ENCODE data around the gene AP5B1.

AP5B1 gene

DNA sequence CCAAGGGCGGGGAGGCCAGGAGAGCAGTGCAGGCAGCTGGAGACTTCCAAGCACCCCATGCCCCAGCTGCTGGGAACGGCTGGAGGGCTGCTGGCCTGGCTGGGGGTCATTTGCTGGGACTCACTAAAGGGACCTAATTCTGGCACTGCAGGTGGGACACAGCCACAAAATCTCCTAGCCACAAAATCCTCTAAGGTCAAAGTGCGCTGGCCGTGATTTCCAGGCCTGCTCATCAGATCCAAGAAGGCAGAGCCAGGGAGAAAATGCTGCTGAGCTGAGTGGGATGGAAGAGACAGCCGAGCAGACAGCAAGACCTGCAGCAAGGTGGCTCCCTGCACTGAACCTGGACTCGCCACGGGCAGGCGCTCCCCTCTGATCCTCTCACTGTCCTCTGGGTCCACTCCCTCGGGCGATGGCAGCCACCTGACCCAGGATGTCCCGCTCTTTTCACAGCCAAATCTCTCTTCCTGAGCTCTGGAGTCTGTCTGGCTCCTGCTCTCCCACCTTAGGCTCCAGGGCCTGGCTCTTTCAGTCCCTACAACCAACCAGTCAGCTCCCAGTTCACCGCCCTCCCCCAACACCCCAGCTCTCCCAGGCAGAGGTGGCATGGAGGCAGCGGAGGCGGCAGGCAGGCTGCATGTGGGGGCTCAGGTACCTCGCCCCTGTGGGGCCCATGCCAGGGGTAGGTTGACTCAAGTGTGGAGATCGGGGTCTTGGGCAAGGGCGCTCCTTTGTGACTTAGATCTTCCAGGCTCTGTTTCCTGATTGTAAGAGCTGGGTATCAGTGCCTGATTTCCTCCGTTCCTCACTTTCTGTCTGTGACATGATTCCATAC is 20.6 kb upstream of the AP5B1 start:
- DNase-seq = no peak

DNA sequence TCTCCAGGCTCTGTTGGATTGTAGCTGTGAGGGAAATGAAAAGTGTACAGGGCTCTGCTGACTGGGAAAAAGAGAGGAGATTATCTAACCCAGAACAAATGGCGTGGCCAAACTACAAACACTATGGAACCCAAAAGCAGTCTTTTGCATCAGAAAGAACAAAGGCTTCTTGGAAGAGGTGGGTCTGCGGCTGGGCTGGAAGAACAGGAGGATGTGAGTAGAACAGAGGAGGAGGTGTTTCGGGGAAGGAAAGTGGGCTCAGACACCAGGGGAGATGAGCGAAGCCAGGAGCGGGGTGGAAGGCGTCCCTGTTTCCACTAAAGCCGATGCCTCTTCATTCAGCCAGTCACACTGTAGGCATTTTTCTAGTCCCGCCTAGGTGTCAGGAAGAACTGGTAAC is 18.1 kb upstream of the AP5B1 start:
- DNase-seq = no peak

DNA sequence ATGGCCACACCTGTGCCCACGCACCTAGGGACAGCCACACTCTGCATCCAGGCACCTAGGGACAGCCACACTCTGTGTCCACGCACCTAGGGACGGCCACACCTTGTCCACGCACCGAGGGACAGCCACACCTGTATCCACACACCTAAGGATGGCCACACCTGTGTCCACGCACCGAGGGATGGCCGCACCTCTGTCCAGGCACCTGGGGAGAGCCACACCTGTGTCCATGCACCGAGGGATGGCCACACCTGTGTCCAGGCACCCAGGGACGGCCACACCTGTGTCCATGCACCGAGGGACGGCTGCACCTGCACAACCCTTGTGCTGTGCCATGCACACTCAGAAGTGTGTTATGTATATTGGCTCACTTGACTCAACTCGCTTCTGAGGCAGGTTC is 16.9 kb upstream of the AP5B1 start:
- no peak for DNase-seq

DNA sequence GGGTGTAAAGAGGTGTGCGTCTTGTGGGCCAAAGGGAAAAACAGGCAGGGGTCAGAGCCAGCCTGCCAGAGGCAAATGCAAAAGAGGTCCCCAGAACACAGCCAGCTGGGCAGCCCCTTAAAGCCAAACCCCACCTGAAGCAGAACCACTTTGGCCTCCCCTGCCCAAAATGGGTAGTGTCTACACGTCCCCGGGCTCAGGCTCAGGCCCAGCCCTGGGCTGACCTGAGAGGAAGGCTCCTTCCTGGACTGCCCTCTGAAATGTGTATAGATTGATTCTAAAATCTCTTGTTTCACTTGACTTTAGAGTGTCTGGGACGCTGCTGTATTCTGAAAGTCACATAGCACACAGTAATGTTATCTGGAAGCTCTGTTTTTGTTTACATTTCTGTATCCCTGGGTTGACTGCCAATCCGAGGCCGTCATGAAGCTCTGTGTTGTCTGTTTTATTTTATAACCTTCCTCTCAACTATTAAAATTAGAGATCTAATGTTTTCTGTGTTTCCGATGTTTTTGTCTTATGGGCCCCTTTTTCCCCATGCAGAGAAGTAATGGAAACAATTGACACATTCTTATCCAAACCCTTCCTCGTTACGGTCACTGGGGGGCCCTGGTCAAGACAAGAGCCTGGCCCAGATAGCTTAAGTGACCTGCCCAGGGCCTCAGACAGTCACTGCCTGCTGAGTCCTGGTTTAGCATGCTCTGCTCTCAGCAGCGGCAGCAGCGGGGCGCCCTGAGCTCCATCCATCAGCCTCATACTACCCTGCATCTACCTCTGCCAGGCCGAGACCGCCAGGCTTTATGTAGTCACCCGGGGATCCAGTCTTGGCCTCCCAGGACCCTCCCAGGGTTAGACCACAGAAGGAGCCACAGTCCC is 16.2 kb upstream of the AP5B1 start:
- no peak for DNase-seq

DNA sequence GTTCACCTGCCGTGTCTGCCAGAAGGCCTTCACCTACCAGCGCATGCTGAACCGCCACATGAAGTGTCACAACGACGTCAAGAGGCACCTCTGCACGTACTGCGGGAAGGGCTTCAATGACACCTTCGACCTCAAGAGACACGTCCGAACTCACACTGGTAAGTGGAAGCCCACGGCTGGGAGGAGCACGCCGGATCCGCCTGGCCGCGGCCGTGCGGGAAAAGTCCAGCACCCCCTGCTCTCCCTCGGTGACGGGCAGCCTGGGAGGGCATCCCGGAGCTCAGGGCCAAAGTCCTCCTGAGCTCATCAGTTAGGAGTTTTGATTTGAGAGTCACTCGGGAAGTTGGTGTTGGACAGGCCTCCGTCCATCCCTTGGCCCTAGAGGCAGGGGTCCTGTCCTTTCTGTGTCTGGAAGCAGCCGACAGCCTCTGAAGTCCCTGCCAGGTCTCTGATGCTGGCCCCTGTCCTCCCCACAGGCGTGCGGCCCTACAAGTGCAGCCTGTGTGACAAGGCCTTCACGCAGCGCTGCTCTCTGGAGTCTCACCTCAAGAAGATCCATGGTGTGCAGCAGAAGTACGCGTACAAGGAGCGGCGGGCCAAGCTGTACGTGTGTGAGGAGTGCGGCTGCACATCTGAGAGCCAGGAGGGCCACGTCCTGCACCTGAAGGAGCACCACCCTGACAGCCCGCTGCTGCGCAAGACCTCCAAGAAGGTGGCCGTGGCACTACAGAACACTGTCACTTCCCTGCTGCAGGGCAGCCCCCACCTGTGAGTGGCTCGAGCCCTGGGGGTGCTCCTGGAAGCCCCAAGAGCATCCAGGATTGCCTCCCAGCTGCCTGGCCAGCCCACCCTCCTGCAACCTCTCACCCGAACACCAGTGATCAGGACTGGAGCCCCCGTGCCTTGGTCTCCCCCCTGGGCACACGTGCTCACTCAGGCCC is 14.1 kb upstream of the AP5B1 start:
- DNase-seq = no peak

DNA sequence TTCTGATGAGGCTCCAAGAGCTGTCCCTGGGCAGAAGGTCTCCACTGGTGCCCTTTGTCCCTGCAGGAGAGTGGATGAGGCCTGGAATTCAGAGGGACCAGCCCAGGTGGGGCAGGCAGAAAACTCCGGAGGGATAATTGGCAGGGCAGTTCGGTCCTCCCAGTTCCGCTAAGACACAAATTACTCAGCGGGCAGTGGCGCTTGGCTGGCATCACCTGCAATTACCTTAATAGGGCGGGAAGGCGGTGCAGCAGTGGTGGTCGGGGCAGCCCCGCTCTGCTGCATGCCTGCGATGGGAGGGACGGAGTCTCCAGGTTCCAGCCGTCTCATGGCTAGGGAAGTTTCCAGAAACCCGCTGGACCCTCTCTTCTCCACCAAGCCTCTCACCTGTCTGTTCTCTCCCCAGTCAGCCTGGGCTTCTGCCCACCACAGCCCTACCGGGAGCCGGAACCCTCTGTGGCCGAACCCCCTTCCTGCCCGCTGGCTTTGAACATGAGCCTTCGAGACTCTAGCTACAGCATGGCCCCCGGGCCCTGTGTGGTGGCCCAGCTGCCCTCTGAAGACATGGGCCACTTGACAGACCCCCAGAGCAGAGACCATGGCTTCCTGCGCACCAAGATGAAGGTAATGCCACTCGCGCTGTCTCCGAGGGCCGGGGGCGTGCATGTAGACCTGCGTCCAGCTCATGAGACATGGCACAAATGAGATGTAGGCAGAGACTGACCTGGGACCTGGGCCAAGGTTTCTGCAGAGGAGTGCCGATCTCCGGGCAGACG is 13.0 kb upstream of the AP5B1 start:
- DNase-seq = no peak

DNA sequence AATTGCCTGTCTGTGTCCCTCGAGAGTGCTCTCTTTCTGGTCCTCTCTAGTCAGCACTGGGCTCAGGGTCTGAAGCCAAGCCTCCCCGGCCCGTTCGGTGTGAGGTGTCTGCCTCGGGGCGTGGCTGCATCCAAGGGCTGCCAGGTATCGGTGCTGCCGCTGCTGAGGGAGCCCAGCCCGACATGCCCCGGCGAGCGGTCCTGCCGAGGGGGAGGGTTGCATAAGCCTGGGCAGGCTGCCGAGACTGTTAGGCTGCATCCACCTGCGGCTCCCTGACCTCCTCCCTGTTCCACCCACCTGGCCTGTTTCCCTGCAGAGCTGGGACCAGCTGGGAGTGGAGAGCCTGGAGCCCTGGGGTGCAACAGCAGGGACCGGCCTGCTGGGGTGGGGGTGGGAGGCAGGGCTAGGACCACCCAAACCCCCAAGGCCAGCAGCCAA is 12.4 kb upstream of the AP5B1 start:
- DNase-seq = no peak

DNA sequence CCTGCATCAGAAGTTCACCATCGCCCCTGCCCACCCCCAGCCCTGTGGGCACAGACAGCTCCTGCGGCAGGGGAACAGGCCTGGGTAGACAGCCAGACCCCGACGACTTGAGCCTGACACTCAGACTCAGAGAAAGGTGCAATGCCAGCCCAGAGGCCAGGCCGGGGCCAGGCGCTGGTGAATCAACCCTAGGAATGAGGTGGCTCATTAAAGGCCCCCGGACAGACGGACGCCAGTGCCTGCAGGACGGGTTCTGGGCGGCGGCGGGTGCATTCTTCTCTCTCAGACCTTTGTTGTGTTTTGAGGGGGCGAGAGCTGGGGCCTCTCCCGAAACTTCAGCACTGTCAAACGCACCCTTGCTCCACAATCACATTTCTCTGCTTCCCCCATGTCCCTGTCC is 11.7 kb upstream of the AP5B1 start:
- DNase-seq = no peak

DNA sequence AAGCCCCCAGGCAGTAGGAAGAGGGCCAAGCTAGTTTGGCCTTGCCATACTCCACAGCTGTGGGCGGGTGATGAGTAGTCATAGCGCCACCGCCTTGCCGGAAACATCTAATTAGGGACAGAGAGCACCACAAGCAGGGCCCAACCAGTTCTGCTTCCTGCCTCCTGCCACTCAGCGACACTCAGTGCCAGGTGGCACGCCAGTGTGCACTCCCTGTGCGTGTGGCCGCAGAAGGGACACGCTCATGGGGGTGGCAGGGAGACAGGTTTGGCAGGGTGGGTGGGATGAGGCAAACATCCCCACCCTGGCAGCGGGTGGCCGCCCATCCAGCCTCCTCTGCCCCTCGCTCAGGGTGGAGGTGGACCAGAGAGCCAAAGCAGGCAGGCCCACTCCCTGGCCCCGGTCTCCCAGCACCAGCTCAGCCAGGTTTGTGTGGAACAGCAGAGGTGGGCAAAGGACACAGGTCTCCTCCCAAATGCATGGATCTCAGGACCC is 11.0 kb upstream of the AP5B1 start:
- DNase-seq = no peak

DNA sequence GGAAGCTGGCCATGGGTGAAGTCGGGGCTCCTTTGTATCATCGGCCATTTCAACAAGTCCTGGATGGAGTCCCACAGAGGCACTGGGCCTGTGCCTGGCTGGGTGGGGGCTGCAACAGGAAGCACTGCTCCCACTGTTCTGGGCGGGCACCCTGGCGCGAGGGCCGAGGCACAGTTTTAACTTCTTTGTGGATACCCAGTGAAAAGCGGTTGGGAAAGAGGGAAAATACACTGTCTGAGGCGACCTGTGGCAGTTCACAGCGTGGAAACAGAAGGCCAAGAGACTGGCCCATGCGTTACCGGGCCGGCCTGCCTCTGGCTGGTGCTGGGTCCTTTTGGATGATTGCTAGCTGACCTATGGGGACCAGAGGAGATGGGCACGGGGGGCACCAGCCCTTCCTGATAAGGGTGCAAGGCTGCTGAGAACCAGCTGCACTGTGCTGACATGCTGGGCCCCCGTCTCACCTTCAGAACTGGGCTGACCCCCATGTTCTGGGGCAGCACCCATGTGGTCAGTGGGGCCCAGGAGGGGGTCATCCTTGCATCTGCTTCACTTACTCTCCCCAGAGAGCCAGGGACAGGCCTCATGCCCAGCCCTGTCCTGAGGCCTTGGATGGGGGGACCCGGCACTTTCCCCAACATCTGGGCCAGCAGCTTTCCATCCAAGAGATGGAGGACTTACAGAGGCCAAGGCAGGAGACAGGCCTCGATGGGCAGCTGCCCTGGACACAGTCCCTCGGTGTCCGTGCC is 10.3 kb upstream of the AP5B1 start:
- DNase-seq = no peak

DNA sequence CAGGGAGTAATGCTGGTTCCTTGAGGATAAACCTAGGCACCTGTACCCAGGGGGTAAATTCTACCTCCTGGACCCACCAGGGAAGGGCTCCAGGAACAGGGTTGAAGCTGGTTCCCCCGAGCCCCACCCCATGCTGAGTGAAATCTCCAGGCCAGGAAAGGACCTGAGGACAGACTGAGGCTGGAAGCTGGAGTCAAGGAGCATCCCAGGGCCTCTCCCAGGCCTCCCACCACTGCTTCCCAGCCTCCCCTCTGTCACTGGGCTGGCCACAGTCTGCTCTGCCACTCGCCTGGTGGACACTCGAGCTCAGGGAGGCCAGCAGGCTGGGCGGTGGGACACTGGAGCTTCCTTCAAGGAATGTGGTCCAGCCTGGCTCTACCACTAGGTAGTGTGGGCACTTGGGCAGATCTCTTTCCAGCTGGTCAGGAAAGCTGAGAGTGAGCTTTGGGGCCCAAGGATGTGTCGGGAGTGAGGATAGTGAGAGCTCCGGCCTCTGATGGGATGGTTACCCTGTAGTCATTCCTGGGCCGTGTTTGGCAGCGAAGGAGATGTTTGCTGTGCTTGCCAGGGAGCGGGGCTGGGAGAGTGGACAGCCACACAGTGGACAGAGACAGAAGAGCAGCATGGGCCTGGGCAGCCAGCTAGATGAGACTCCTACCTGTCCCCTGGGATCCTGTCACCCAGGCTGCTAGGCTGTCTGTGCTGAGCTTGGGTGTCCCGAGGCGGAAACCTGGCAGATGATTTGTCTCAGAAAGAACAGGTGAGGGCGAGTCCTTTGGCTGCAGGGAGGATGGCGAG is 9.5 kb upstream of the AP5B1 start:
- DNase-seq = no peak

DNA sequence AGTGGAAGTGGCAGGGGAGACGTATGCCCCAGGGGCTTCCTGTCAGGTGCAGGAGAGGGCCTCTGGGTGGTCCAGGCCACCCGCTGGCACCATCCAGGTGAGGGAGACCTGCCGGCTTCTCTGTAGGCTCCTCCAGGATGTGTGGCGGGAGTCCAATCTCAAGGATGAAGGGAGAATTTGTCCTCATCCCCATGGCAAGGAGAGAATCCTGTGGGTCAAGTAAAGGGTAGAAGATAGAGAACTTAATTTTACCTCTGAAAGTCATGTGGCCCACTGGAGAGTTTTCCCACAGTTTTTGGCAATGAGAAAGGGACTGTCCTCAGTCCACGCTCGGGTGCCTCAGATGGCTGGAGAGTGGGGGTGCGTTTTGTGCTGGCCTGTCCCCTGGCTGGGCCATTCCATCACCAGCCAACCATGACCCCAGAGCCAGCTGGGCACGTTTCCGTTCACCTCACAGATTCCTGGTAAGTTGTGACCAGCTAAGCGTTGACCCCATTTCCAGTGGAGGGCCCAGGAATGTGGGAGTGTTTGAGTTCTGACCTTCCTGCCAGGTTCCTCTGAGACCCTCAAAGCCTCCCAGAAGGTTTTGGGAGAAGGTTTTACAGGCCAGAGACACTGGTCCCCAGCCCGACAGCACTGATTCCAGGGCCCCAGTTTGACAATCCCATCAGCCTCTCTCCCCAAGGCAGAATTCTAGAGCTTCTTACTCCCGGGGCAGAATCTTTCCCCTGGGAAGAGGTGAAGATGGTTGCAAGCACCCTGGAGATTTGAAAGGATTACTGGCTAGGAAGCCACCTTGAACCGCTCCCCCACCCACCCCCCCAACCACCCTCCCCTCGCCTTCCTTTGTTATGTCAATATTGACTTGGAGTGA is 8.7 kb upstream of the AP5B1 start:
- no peak for DNase-seq

DNA sequence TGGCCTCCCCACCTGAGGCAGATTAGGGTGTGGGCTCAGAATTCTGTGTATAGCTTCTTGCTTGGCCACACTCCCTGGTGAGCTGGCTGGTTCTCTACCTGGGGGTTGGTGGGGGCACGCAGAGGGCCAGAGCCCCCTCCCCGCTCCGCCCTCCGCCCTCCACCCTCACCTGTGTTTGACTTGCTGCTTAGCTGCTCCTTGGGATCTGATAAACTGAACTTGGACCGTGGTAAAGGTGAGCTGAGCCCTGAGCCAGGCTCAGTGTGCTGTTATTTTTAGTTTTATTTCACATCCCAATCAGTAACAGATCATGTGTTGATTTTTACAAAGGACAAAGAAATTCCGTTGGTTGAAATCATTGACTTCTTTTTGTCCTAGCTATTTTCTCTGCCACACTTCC is 8.0 kb upstream of the AP5B1 start:
- DNase-seq = no peak

DNA sequence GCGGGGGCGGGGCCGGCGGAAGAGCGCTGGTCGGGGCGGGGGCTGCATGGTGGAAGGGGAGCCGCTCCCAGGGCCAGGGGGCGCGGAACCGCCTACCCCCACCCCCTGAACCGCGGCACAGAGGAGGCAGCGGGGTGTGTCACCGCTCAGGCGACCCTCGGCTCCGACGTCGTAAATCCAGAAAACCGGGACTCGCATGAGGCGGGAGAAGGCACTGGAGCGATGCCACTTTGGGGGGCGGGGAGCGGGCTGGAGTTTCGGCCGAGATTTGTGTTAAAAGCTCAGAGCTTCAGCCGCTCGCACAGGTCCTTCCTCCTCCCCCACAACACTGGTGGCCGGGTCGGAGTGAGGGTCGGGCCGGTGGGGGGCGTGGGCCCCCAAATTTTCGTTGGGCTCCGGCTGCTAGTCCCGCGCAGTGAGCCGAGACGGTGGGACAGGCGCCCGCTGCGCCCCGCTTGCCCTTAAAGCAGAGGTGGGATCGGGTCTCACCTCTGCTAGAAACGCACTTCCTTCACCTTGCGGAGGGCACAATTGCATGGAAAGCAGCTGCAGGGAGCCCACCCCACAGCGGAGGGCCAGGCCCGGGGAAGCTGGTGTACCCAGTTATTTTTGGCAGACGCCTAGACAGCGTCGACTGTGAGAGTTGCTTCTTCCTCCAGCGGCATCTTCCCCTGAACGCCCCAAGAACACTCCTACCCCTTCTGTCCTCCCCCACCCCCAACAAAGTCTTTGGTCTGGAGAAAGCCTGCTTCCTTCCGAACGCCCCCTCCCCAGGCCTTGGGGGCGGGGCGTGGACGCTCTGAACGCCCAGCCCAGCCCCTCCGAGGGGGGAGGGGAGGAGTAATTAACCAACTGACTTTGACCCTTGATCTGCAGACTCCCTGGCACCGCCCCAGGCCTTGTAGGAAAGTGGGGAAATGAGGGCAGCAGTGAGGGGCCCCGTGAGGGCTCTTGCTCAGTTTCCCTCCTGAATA is 7.2 kb upstream of the AP5B1 start:
- no peak for DNase-seq

DNA sequence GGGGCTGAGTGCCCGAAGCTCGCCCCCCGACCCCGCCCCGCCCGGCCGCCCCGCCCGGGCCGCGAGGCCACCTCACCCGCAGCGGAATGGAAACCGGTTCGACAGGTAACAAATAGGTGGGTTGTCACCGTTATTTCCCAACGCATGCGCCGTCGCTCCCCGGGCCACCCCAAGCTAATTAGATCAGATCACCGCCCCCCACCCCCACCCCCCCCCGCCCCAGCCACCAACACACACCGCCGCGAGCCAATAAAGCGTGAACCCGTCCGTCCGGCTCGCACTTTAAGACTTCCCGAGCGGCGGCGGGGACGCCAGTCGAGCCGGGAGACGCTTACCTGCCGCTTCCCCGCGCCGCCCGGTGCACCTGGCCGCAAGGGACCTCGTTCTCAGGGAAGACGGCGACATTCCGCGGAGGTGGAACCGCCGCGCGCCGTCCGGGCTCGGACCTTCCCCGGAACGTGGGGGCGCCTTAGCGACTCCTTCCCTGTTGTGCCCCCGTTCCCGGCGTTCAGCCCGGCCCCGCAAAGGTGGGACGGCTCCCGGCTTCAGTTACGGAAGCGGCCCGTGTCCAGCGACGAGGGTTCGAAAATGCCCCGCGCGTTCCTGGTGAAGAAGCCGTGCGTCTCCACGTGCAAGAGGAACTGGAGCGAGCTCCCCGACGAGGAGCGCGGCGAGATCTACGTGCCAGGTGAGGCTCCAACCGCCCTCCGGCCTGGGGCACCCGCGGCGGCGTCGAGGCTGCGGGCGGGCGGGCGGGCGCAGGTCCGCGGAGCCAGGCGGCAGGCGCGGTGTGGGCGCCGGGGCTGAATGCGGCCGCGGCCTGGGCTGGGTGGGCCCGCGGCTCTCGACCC is 6.2 kb upstream of the AP5B1 start, which contains the start of gene OVOL1:
OVOL1 (plus strand) TSS at position 278 of the 851 bp plus-strand sequence; CDS start at position 589, 311 bp downstream.
- no peak for DNase-seq

DNA sequence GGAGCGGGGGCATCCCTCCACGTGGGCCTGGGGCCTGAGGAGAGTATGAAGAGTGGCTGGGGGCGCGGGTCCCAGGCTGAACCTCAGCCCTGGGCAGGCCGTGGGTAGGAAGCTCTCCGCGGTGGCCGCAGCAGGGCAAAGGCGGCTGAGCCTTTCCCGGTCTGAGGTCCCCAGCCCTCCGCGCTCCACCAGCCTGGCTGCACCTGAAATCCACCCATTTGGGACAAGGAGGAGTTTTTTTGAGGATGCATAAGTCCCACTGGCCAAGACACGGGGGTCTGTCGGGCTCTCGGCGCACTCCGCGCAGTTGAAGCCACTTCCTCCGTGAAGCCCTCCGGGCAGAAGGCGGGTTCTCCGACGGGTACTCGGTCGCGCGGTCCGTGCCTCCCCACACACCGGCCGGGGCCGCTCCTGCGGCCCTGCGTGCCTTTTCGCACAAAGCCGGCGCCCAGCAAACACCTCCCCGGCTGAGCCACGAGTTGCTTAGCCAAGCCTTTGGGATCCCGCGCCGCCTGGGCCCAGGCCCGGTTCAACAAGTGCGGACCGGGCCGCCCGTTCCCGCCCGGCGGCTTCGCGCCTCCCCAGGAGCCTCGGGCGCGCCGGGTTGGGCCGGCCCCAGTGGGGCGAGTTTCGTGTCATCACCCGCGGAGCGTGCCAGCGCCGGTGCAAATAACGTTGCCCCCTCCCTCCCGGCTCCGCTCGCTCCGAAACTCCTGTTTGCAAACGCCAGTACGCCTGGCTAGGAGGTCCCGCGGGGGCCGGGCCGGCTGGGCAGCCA is 5.4 kb upstream of the AP5B1 start:
- no peak for DNase-seq
